HFFc6 (cell line): ENCODE measurements around the gene LPAR1. TPM values are rescaled to one million over a fixed set of nuclear protein-coding genes. Genes with fewer than 3 reads are reported as not detected.

Experiments
- DNase-seq: peaks from one replicate; pipeline ENCODE4 v3.0.0-alpha.2; 2018
- H3K27ac Mint-ChIP-seq: 2 replicates; pipeline ENCODE4 v1.8.0; 2020; ENCODE audit warnings: mild to moderate bottlenecking, mixed read lengths
- H3K27me3 Mint-ChIP-seq: 2 replicates; pipeline ENCODE4 v1.8.0; 2021; ENCODE audit warnings: mild to moderate bottlenecking, moderate library complexity, mixed read lengths; ENCODE audit not compliant: insufficient read depth
- H3K36me3 Mint-ChIP-seq: 2 replicates; pipeline ENCODE4 v1.8.0; 2021; ENCODE audit warnings: low read depth, mixed read lengths
- H3K4me1 Mint-ChIP-seq: 2 replicates; pipeline ENCODE4 v1.8.0; 2020; ENCODE audit warnings: low read depth, mixed read lengths
- H3K4me3 Mint-ChIP-seq: 2 replicates; pipeline ENCODE4 v1.8.0; 2020; ENCODE audit warnings: mild to moderate bottlenecking, moderate library complexity, mixed read lengths
- H3K9me3 Mint-ChIP-seq: 2 replicates; pipeline ENCODE4 v1.8.0; 2020; ENCODE audit warnings: mild to moderate bottlenecking, mixed read lengths
- CTCF ChIP-seq: fragments of 200-600 bp; sonication (generic); IDR thresholded peaks from 2 replicates; pipeline ENCODE4 v1.5.0; 2021; ENCODE audit warnings: antibody characterized with exemption, mild to moderate bottlenecking
- total RNA-seq, 6 experiments: library from RNA; stranded (reverse); fragmentation: NEBNext Ultra II Directional; extraction: Animal tissue kit (Norgen Biotek cat#: 25700); gene quantifications; 2 replicates in 1 of 6; 3 replicates in 5 of 6; pipeline ENCODE4 v1.2.3, GENCODE V29; 2021

Gene LPAR1
- total RNA-seq, 6 experiments from 2014 or later, result 70.6 to 148 (median 123) TPM

DNA sequence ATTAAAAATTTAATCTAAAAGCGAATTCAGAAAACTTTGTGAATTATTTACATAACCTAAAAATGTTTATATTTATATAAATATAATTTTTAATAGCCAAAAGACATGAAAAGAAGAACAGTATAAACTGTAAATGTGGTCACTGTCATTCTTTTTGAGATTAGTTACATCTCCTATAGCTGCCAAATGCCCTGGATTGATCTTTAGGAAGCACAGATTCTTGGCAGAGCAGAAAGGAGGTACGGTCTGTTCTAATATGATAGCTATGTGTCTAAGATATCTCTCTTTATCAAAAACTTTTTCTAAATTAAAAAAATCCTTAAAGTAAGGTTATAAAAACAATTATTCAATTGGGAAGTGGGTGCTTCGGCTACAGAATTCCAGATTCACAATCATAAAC is 151.0 kb downstream of the LPAR1 start:
- Mint-ChIP-seq H3K36me3 (peaks cover 27% of the 10 kb centered on the region), H3K4me1 (peaks cover 58% of the 10 kb centered on the region), H3K27me3 (no peaks in the 10 kb centered on the region), H3K9me3 (no peaks in the 10 kb centered on the region), H3K4me3 (no peak overlapping the region), H3K27ac (peak overlapping the region; percentile 85; the same call in 1 of the 2 replicates)
- DNase-seq, result no peak
- TF ChIP-seq CTCF, result no peak

- DNase-seq, result peak; percentile 30
- Mint-ChIP-seq H3K27me3 (no peaks in the 10 kb centered on the region), H3K4me1 (peaks cover 58% of the 10 kb centered on the region), H3K4me3 (no peak overlapping the region), H3K9me3 (no peaks in the 10 kb centered on the region), H3K36me3 (peaks cover 23% of the 10 kb centered on the region), H3K27ac (peak overlapping the region; percentile 85)
- TF ChIP-seq CTCF, result no peak
These were observed 151.4 kb downstream of the LPAR1 start for GRCh38 chr9:110886832-110887231.

GRCh38 chr9:110880189-110880588 is 158.1 kb downstream of the LPAR1 start:
- TF ChIP-seq CTCF, result no peak
- Mint-ChIP-seq H3K36me3 (peaks cover 45% of the 10 kb centered on the region), H3K27ac (peak overlapping the region; percentile 9), H3K4me1 (peaks cover 70% of the 10 kb centered on the region), H3K27me3 (no peaks in the 10 kb centered on the region), H3K4me3 (peak overlapping the region; percentile 6; the same call in 1 of the 2 replicates), H3K9me3 (no peaks in the 10 kb centered on the region; the same call in 1 of the 2 replicates)
- peak; percentile 15 for DNase-seq

- Mint-ChIP-seq H3K36me3 (peaks cover 56% of the 10 kb centered on the region), H3K9me3 (no peaks in the 10 kb centered on the region; the same call in 1 of the 2 replicates), H3K27me3 (no peaks in the 10 kb centered on the region), H3K27ac (peak overlapping the region; percentile 34; the same call in 1 of the 2 replicates), H3K4me3 (no peak overlapping the region), H3K4me1 (peaks cover 56% of the 10 kb centered on the region)
- no peak for DNase-seq
- no peak for TF ChIP-seq CTCF
These were observed 160.9 kb downstream of the LPAR1 start for GRCh38 chr9:110877374-110877773.

GRCh38 chr9:110876929-110877328 is 161.3 kb downstream of the LPAR1 start:
- Mint-ChIP-seq H3K36me3 (peaks cover 60% of the 10 kb centered on the region), H3K27me3 (no peaks in the 10 kb centered on the region), H3K4me1 (peaks cover 51% of the 10 kb centered on the region), H3K4me3 (no peak overlapping the region), H3K27ac (no peak overlapping the region; the same call in 1 of the 2 replicates), H3K9me3 (no peaks in the 10 kb centered on the region; the same call in 1 of the 2 replicates)
- DNase-seq, result no peak
- TF ChIP-seq CTCF, result no peak
